SKM-1 treated with dmso at 0.1 percent for 144 hours (cell line): Measurements from ENCODE around the gene NLRC5.
"Not testable (repeated sequence)": the region's sequence is repeated elsewhere in the genome, so short reads cannot be mapped to it uniquely, and the experiment has no call there.

ENCODE experiments used
- DNase-seq: peaks from one replicate; lab custom pipeline; 2025; ENCODE audit not compliant: unreplicated experiment; lab: John Stamatoyannopoulos, UW

NLRC5 gene

GRCh38 chr16:57071081-57071732, 81.8 kb downstream of the NLRC5 start:
- DNase-seq, result not testable (repeated sequence)

GRCh38 chr16:57071831-57072582, 82.7 kb downstream of the NLRC5 start:
- DNase-seq, result no peak

GRCh38 chr16:57072616-57073275, 83.4 kb downstream of the NLRC5 start:
- no peak for DNase-seq

- no peak for DNase-seq
These were observed 88.4 kb downstream of the NLRC5 start for GRCh38 chr16:57077714-57078113.

GRCh38 chr16:57081744-57082143, 92.4 kb downstream of the NLRC5 start:
- DNase-seq, result no peak

GRCh38 chr16:57082664-57083063, 93.3 kb downstream of the NLRC5 start:
- no peak for DNase-seq

- DNase-seq, result no peak
These were observed 94.2 kb downstream of the NLRC5 start for GRCh38 chr16:57083485-57084126.

GRCh38 chr16:57084257-57084770, 95.0 kb downstream of the NLRC5 start:
- peak; percentile 80 for DNase-seq

- peak; percentile 79 for DNase-seq
These were observed 95.6 kb downstream of the NLRC5 start for GRCh38 chr16:57084996-57085395.

GRCh38 chr16:57087003-57087402, 97.6 kb downstream of the NLRC5 start:
- DNase-seq, result no peak

GRCh38 chr16:57089406-57089805, 100.0 kb downstream of the NLRC5 start:
- DNase-seq, result no peak

- no peak for DNase-seq
These were observed 102.0 kb downstream of the NLRC5 start for GRCh38 chr16:57091200-57091974.

GRCh38 chr16:57091975-57092785, 102.8 kb downstream of the NLRC5 start, which contains the start of gene CPNE2:
TSS of gene CPNE2 (plus strand) at chr16:57092583. CDS start at chr16:57110743, 18,160 bp downstream.
- peak; percentile 44 for DNase-seq

GRCh38 chr16:57092786-57093411, 103.5 kb downstream of the NLRC5 start:
- peak; percentile 34 for DNase-seq

GRCh38 chr16:57093666-57094564, 104.6 kb downstream of the NLRC5 start:
- DNase-seq, result no peak

GRCh38 chr16:57094911-57095310, 105.6 kb downstream of the NLRC5 start:
- no peak for DNase-seq

GRCh38 chr16:57096192-57096591, 106.8 kb downstream of the NLRC5 start:
- no peak for DNase-seq

- DNase-seq, result no peak
These were observed 107.4 kb downstream of the NLRC5 start for GRCh38 chr16:57096793-57097192.
